PC-9 (cell line): ENCODE measurements around the gene ERGIC1.

ENCODE experiments used
- EZH2 ChIP-seq: fragments of 200-600 bp; sonication (generic); IDR thresholded peaks from 2 replicates; pipeline ENCODE4 v1.8.0; 2017; ENCODE audit warnings: antibody characterized with exemption, low read depth
- TF ChIP-seq, protein P1 (sequence below): fragments of 200-600 bp; sonication (generic); conservative IDR thresholded peaks from 2 replicates; pipeline ENCODE4 v1.6.1; 2017; ENCODE audit warnings: mixed run types, antibody characterized with exemption, mild to moderate bottlenecking, moderate library complexity

DNA sequence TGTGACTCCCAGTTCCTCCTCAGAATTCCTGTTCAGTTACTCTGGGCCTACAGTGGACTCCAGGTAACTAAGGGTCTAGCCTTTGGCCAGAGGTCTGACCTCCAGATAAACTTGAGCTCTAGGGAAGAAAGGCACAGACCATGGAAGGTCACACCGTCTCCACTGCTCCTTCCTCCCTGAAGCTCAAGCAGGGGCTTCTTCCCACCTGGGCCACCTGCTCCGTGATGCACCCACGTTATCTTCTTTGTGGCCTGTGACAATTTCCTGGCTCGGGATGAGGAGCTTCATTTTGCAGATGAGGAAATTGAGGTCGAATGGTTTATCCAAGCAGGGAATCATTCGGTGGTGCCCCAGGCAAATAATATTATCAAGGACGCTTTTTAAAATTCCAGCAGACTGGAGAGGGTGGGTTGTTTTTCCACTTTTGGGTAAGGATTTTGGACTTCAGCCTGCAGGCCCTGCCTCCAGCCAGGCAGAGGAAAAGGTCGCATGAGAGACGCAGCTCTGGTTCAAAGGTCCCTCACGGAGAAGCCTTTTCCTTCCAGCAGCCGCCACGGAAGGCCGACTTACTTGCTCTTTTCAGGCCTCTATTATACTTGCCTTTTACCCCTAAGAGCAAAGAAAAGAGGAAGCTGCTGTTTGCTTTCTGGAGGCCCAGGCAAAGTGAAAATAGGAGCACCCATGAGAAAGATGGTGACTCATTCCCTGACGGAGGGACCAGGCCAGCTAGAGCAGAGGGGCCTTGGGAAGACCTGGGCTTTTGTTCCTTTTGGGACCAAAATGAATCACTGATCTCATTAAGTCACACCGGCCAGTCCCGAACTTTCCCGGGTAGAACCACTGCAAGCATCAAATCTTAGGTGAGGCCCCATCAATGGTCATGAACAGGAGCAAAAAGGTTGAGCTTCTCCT, 40.2 kb upstream of the ERGIC1 start:
- TF ChIP-seq, protein P1, sequence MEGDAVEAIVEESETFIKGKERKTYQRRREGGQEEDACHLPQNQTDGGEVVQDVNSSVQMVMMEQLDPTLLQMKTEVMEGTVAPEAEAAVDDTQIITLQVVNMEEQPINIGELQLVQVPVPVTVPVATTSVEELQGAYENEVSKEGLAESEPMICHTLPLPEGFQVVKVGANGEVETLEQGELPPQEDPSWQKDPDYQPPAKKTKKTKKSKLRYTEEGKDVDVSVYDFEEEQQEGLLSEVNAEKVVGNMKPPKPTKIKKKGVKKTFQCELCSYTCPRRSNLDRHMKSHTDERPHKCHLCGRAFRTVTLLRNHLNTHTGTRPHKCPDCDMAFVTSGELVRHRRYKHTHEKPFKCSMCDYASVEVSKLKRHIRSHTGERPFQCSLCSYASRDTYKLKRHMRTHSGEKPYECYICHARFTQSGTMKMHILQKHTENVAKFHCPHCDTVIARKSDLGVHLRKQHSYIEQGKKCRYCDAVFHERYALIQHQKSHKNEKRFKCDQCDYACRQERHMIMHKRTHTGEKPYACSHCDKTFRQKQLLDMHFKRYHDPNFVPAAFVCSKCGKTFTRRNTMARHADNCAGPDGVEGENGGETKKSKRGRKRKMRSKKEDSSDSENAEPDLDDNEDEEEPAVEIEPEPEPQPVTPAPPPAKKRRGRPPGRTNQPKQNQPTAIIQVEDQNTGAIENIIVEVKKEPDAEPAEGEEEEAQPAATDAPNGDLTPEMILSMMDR: no peak
- TF ChIP-seq EZH2: no peak
